Stimulated activated CD4-positive, alpha-beta T cell treated with anti-CD3 and anti-CD28 coated beads, Interleukin-12 subunit alpha, Interleukin-12 subunit beta, amount 100 ng/mL, for 24 hours (primary cell): ENCODE results near the gene AFF3.

Source experiments
- DNase-seq, 2 experiments: peaks; one replicate each; pipeline ENCODE4 v3.0.0-alpha.2; 2020; ENCODE audit warnings: low read depth in 2 of 2

AFF3 gene

GRCh38 chr2:99638791-99639190 is 503.6 kb downstream of the AFF3 start:
- DNase-seq = no peak

- no peak for DNase-seq
Measured at GRCh38 chr2:99637159-99637697, 505.2 kb downstream of the AFF3 start.

GRCh38 chr2:99636144-99637034 is 506.0 kb downstream of the AFF3 start:
- DNase-seq = no peak

GRCh38 chr2:99635710-99636109 is 506.7 kb downstream of the AFF3 start:
- no peak for DNase-seq

- no peak for DNase-seq
Measured at GRCh38 chr2:99634234-99634633, 508.2 kb downstream of the AFF3 start.

GRCh38 chr2:99631700-99632099 is 510.7 kb downstream of the AFF3 start:
- no peak for DNase-seq

- no peak for DNase-seq
Measured at GRCh38 chr2:99629320-99629719, 513.1 kb downstream of the AFF3 start.

GRCh38 chr2:99626158-99626557 is 516.2 kb downstream of the AFF3 start:
- no peak for DNase-seq

GRCh38 chr2:99624677-99625076 is 517.7 kb downstream of the AFF3 start:
- no peak for DNase-seq

- no peak for DNase-seq
Measured at GRCh38 chr2:99623613-99624012, 518.8 kb downstream of the AFF3 start.

GRCh38 chr2:99623035-99623434 is 519.4 kb downstream of the AFF3 start:
- no peak for DNase-seq

GRCh38 chr2:99622534-99622933 is 519.9 kb downstream of the AFF3 start:
- no peak for DNase-seq

GRCh38 chr2:99621774-99622173 is 520.6 kb downstream of the AFF3 start:
- no peak for DNase-seq

- no peak for DNase-seq
Measured at GRCh38 chr2:99621106-99621505, 521.3 kb downstream of the AFF3 start.

- DNase-seq = no peak
Measured at GRCh38 chr2:99619151-99619550, 523.2 kb downstream of the AFF3 start.

GRCh38 chr2:99618579-99619097 is 523.8 kb downstream of the AFF3 start:
- no peak for DNase-seq

- DNase-seq = no peak
Measured at GRCh38 chr2:99617811-99618210, 524.6 kb downstream of the AFF3 start.

- DNase-seq = no peak
Measured at GRCh38 chr2:99615247-99615771, 527.1 kb downstream of the AFF3 start.

GRCh38 chr2:99613980-99614379 is 528.4 kb downstream of the AFF3 start:
- DNase-seq = no peak

- no peak for DNase-seq
Measured at GRCh38 chr2:99611786-99612185, 530.6 kb downstream of the AFF3 start.

- DNase-seq = no peak
Measured at GRCh38 chr2:99611034-99611433, 531.4 kb downstream of the AFF3 start.

- DNase-seq = no peak
Measured at GRCh38 chr2:99609851-99610381, 532.5 kb downstream of the AFF3 start.

GRCh38 chr2:99608861-99609260 is 533.5 kb downstream of the AFF3 start:
- DNase-seq = no peak
